ENCODE measurements around the gene CYTL1. TPM values are rescaled to one million over a fixed set of nuclear protein-coding genes. Genes with fewer than 3 reads are reported as not detected.
A peak's percentile ranks its signal among the peaks of the same experiment; 100 is the strongest.

CYTL1 gene
- total RNA-seq, 1 donor from 2014 or later = 16.9 TPM

DNA sequence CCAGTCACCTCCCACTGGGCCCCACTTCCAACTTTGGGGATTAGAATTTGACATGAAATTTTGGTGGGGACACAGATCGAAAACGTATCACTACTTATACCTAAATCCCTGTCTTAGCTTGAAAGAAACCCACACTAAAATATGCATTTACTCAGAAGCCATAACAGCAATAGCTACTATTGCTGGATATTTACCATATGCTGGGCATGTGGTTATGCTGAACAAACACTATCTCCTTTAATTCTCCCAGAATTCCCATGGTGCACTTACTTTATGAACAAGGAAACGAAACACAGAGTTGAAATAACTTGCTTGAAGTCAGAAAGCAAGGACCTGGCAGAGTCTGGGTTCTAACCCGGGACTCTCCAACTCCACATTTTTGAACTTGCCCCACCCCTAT, 39.3 kb downstream of the CYTL1 start:
- Mint-ChIP-seq H3K4me1 (peaks cover 3% of the 10 kb centered on the region), H3K4me3 (no peak overlapping the region), H3K36me3 (peaks cover 2% of the 10 kb centered on the region), H3K27ac (peak overlapping the region; percentile 1), H3K27me3 (ENCODE audit: low read depth) (no peaks in the 10 kb centered on the region), H3K9me3 (peaks cover 23% of the 10 kb centered on the region)
- no peak for DNase-seq (ENCODE audit: low spot score in 2 of 2, unreplicated experiment in 2 of 2)
- TF ChIP-seq, protein P1, sequence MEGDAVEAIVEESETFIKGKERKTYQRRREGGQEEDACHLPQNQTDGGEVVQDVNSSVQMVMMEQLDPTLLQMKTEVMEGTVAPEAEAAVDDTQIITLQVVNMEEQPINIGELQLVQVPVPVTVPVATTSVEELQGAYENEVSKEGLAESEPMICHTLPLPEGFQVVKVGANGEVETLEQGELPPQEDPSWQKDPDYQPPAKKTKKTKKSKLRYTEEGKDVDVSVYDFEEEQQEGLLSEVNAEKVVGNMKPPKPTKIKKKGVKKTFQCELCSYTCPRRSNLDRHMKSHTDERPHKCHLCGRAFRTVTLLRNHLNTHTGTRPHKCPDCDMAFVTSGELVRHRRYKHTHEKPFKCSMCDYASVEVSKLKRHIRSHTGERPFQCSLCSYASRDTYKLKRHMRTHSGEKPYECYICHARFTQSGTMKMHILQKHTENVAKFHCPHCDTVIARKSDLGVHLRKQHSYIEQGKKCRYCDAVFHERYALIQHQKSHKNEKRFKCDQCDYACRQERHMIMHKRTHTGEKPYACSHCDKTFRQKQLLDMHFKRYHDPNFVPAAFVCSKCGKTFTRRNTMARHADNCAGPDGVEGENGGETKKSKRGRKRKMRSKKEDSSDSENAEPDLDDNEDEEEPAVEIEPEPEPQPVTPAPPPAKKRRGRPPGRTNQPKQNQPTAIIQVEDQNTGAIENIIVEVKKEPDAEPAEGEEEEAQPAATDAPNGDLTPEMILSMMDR (IDR thresholded peaks at IDR 0.05; ENCODE audit: unreplicated experiment) = no peak

DNA sequence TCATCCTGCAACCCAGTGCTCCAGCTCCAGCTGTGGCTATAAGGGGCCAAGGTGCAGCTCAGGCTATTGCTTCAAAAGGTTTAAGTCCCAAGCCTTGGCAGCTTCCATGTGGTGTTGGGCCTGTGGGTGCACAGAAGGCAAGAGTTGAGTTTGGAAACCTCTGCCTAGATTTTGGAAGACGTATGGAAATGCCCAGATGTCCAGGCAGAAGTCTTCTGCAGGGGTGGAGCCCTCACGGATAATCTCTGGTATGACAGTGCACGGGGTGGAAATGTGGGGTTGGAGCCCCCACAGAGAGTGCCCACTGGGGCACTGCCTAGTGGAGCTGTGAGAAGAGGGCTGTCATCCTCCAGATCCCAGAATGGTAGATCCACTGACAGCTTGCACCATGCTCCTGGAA, 44.5 kb downstream of the CYTL1 start:
- H3K4me3 Mint-ChIP-seq = no peak overlapping the region
- no peaks in the 10 kb centered on the region for H3K4me1 Mint-ChIP-seq
- H3K27ac Mint-ChIP-seq = no peak overlapping the region
- TF ChIP-seq, protein P1 (IDR thresholded peaks at IDR 0.05; ENCODE audit: unreplicated experiment) = no peak
- no peak for DNase-seq (ENCODE audit: low spot score in 2 of 2, unreplicated experiment in 2 of 2)
- peaks cover 35% of the 10 kb centered on the region for H3K9me3 Mint-ChIP-seq
- peaks cover 18% of the 10 kb centered on the region for H3K27me3 Mint-ChIP-seq (ENCODE audit: low read depth)
- H3K36me3 Mint-ChIP-seq = peaks cover 2% of the 10 kb centered on the region

DNA sequence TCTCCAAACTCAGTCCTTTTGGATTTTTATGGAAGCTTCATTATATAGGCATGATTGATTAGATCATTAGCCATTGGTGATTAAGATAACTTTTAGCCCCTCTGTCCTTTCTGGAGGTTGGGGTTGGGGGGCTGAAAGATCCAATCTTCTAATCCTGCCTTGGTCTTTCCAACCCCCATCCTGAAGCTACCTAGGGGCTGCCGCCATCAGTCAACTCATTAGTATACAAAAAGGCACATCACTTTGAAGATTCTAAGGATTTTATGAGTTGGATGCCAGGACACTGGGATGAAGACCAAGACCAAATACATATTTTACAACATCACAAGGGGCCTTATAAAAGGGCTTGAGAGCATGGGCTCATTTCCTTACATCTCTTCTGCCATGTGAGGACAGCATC, 47.5 kb downstream of the CYTL1 start:
- no peak overlapping the region for H3K4me3 Mint-ChIP-seq

DNA sequence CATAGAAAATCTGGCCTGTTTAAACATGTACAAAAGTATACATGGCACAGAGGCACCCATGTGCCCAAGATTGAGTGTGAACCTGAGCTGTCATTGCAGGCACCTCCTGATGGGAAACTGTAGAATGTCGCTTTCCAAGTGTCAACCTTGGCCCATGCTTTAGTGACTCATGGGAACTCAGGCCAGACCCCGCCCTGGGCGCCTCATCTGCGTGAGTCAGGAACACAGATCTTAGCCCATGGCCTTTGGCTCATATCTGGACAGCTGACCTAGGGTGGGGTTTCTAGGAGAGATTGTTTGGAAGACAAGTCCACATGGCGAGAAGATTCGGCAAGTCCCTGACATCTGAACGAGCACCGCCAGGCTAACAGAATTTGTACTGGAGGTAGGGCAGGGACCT, 50.0 kb downstream of the CYTL1 start:
- TF ChIP-seq, protein P1 (IDR thresholded peaks at IDR 0.05; ENCODE audit: unreplicated experiment) = no peak
- DNase-seq (ENCODE audit: low spot score in 2 of 2, unreplicated experiment in 2 of 2) = no peak
- H3K27ac Mint-ChIP-seq = no peak overlapping the region
- H3K27me3 Mint-ChIP-seq (ENCODE audit: low read depth) = peaks cover 21% of the 10 kb centered on the region
- no peaks in the 10 kb centered on the region for H3K4me1 Mint-ChIP-seq
- no peaks in the 10 kb centered on the region for H3K36me3 Mint-ChIP-seq
- H3K4me3 Mint-ChIP-seq = no peak overlapping the region
- H3K9me3 Mint-ChIP-seq = peaks cover 13% of the 10 kb centered on the region

More for the DNA sequence above, 47.5 kb downstream of the CYTL1 start:
- no peak for DNase-seq (ENCODE audit: low spot score in 2 of 2, unreplicated experiment in 2 of 2)
- Mint-ChIP-seq H3K4me1 (no peaks in the 10 kb centered on the region), H3K27ac (no peak overlapping the region), H3K36me3 (peaks cover 2% of the 10 kb centered on the region), H3K27me3 (ENCODE audit: low read depth) (peaks cover 21% of the 10 kb centered on the region), H3K9me3 (peaks cover 26% of the 10 kb centered on the region)
- TF ChIP-seq, protein P1 (IDR thresholded peaks at IDR 0.05; ENCODE audit: unreplicated experiment) = no peak

DNA sequence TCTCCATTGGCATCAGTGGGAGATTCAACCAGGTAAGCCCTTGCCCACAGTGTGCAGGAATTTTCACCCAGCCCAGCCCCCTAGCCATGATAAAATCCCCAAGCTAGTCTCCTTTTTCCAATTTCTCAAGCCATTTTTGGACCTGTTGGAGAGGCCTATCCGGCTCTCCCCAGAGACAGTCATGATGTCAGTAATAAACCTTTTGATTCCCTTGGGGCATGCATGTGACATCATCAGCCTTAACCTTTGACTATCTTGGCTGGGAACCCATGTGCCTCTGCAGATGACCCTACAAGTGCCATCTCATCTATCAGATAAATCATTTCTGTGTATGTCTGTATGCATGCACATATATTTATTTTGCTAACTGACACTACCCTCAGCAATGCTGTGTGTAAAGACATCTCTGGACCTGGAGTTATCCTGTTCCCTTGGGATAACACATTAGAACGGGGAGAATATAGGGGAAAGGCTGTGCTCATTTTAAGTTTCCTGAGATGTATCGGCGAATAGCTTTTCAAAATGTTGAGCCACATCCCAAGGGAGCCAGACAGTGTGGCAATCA, 51.0 kb downstream of the CYTL1 start:
- Mint-ChIP-seq H3K4me3 (no peak overlapping the region), H3K4me1 (no peaks in the 10 kb centered on the region), H3K27me3 (ENCODE audit: low read depth) (peaks cover 17% of the 10 kb centered on the region), H3K9me3 (peaks cover 15% of the 10 kb centered on the region), H3K36me3 (no peaks in the 10 kb centered on the region), H3K27ac (no peak overlapping the region)
- no peak for DNase-seq (ENCODE audit: low spot score in 2 of 2, unreplicated experiment in 2 of 2)
- TF ChIP-seq, protein P1 (IDR thresholded peaks at IDR 0.05; ENCODE audit: unreplicated experiment) = no peak

Other genes with a start within 250 kb of the CYTL1 start
- 44.9 to 50.3 TPM (median 46.0 TPM) in 3 replicates for gene MSX1, start 159.8 kb downstream of the CYTL1 start, total RNA-seq
- gene STK32B, start 32.0 kb upstream of the CYTL1 start, total RNA-seq = 0.69 to 0.96 TPM (median 0.81 TPM) in 3 replicates

All from mesothelial cell of epicardium (in vitro differentiated cells).